Measurements from ENCODE around the gene SH3D19. TPM values are rescaled to one million over a fixed set of nuclear protein-coding genes. Genes with fewer than 3 reads are reported as not detected.

The SH3D19 gene
- total RNA-seq, 1 experiment from 2014 or later, result 41.7 TPM

- intact Hi-C loops (cut with micrococcal nuclease; ENCODE audit: unreplicated experiment), result no loop called here
- Histone ChIP-seq H4K20me1 (ENCODE audit: insufficient read depth) (no peaks in the 10 kb centered on the region), H3K4me2 (no peak overlapping the region), H3K4me1 (replicated peaks; ENCODE audit: insufficient read depth) (no peaks in the 10 kb centered on the region; the same call in 1 of the 2 replicates), H3K27me3 (ENCODE audit: insufficient read depth, low read depth) (no peaks in the 10 kb centered on the region), H2AFZ (no peak overlapping the region), H3K9me2 (ENCODE audit: insufficient read depth) (no peaks in the 10 kb centered on the region), H3F3A (ENCODE audit: insufficient read depth, low read depth) (no peaks in the 10 kb centered on the region), H3K79me2 (ENCODE audit: low read depth) (no peaks in the 10 kb centered on the region), H3K27ac (peak overlapping the region; percentile 17; the same call in 1 of the 2 replicates), H3K36me3 (ENCODE audit: low read depth) (no peaks in the 10 kb centered on the region), H3K4me3 (no peak overlapping the region), H3K9me3 (ENCODE audit: insufficient read depth, low read depth) (no peaks in the 10 kb centered on the region)
- ChIA-PET POLR2A (ENCODE audit: unreplicated experiment) (interaction anchor here (0.6 kb wide), 1 partner anchor 42 kb away, joined by 5 read pairs; no protein-coding TSS in a partner anchor), CTCF (no interaction called here)
- peak in 1 of 2 experiments; percentile 25 for DNase-seq
- no TSS peak for BruUV-seq (replicated peaks)
- no peak for TF ChIP-seq CTCF (conservative IDR thresholded peaks at IDR 0.05)
- TF ChIP-seq EZH2 (IDR thresholded peaks at IDR 0.05; ENCODE audit: low read depth), result no peak
Measured at GRCh38 chr4:151184523-151185458, 140.6 kb downstream of the SH3D19 start.

DNA sequence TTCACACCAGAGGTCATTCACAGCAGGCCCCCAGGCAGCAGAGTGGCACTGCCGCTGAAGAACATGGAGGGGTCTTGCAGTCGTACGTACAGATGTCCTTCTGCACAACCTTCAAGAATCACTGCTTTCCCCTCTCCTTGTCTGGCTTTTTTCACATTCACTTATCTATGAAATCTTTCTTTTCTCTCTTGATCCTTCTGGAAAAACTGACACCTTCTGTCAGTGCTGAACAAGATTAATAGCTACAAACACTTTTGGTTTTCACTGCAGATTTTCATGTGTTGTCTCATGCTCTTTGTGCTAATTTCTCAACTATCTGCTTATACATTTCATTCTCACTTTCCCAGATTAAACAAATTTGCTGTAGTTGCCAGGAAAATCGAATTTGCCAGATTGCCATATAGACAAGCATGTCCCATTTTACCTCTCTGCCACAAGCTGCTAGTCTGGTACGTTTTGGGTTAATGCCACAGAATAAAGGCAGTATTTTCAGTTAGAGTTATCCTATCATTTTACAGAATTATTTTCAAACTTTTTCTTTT, 142.9 kb downstream of the SH3D19 start:
- Histone ChIP-seq H3K9me3 (ENCODE audit: insufficient read depth, low read depth) (no peaks in the 10 kb centered on the region), H3F3A (ENCODE audit: insufficient read depth, low read depth) (no peaks in the 10 kb centered on the region), H3K36me3 (ENCODE audit: low read depth) (no peaks in the 10 kb centered on the region), H3K27ac (no peak overlapping the region), H2AFZ (no peak overlapping the region), H3K9me2 (ENCODE audit: insufficient read depth) (no peaks in the 10 kb centered on the region), H3K4me1 (replicated peaks; ENCODE audit: insufficient read depth) (no peaks in the 10 kb centered on the region; the same call in 1 of the 2 replicates), H3K27me3 (ENCODE audit: insufficient read depth, low read depth) (no peaks in the 10 kb centered on the region), H3K4me3 (no peak overlapping the region), H3K79me2 (ENCODE audit: low read depth) (no peaks in the 10 kb centered on the region), H3K4me2 (no peak overlapping the region), H4K20me1 (ENCODE audit: insufficient read depth) (no peaks in the 10 kb centered on the region)
- POLR2A ChIA-PET (ENCODE audit: unreplicated experiment), result no interaction called here
- no TSS peak for BruUV-seq (replicated peaks)
- CTCF ChIA-PET, result no interaction called here
- DNase-seq, result no peak
- TF ChIP-seq CTCF (conservative IDR thresholded peaks at IDR 0.05), result no peak
- no peak for TF ChIP-seq EZH2 (IDR thresholded peaks at IDR 0.05; ENCODE audit: low read depth)
- intact Hi-C loops (cut with micrococcal nuclease; ENCODE audit: unreplicated experiment), result no loop called here

DNA sequence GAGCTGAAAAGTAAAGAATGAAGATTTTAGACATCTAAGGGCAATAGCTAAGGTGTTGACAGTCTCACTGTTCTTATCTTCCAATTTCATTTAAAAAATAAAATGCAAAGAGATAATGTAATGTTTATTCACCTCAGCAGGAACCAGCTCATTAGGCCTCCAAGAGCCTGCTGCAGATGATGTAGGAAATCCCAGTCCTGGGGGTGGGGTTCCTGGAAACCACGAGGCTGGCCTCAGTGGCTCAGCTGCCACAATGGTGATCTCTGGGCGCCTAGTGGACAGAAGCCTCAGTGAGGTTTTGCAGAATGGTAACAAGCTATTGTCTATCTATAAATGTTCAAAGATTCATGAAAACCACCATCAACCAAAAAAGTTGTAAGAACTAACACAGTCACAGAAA, 148.7 kb downstream of the SH3D19 start:
- ChIA-PET POLR2A (ENCODE audit: unreplicated experiment) (interaction anchor here (0.6 kb wide), 1 partner anchor 1925 kb away, joined by 7 read pairs; no protein-coding TSS in a partner anchor), CTCF (no interaction called here)
- intact Hi-C loops (cut with micrococcal nuclease; ENCODE audit: unreplicated experiment), result no loop called here

More for the DNA sequence above, 148.7 kb downstream of the SH3D19 start:
- no peaks in the 10 kb centered on the region for H3K79me2 ChIP-seq (ENCODE audit: low read depth)
- H3K36me3 ChIP-seq (ENCODE audit: low read depth), result no peaks in the 10 kb centered on the region
- H4K20me1 ChIP-seq (ENCODE audit: insufficient read depth), result no peaks in the 10 kb centered on the region
- no peaks in the 10 kb centered on the region for H3F3A ChIP-seq (ENCODE audit: insufficient read depth, low read depth)
- H3K4me1 ChIP-seq (replicated peaks; ENCODE audit: insufficient read depth), result no peaks in the 10 kb centered on the region
- no peak overlapping the region for H3K27ac ChIP-seq
- no peak overlapping the region for H3K4me2 ChIP-seq
- no peaks in the 10 kb centered on the region for H3K27me3 ChIP-seq (ENCODE audit: insufficient read depth, low read depth)
- H3K9me3 ChIP-seq (ENCODE audit: insufficient read depth, low read depth), result no peaks in the 10 kb centered on the region
- TF ChIP-seq EZH2 (IDR thresholded peaks at IDR 0.05; ENCODE audit: low read depth), result no peak
- no peak for TF ChIP-seq CTCF (conservative IDR thresholded peaks at IDR 0.05)
- DNase-seq, result no peak
- H3K9me2 ChIP-seq (ENCODE audit: insufficient read depth), result no peaks in the 10 kb centered on the region
- H2AFZ ChIP-seq, result no peak overlapping the region
- H3K4me3 ChIP-seq, result no peak overlapping the region
- BruUV-seq (replicated peaks), result no TSS peak

Measured in PC-9 (cell line).